Astrocyte (in vitro differentiated cells and primary cell): ENCODE results near the gene CPNE6. TPM values are rescaled to one million over a fixed set of nuclear protein-coding genes. Genes with fewer than 3 reads are reported as not detected.
A peak's percentile ranks its signal among the peaks of the same experiment; 100 is the strongest.

Source experiments
- DNase-seq: peaks from one replicate; pipeline ENCODE4 v3.0.0-alpha.2; 2010; ENCODE audit warnings: low read depth
- FAIRE-seq: peaks from 2 replicates; lab custom pipeline; 2011; peaks lifted over from hg19 to GRCh38; lab: Jason Lieb, UNC
- H2AFZ ChIP-seq: 2 replicates; pipeline ENCODE4 v1.6.0; 2012; ENCODE audit warnings: low read depth, low read length, inconsistent platforms
- H3K27ac ChIP-seq: 2 replicates; pipeline ENCODE4 v1.5.1; 2011; ENCODE audit warnings: low read depth, low read length, inconsistent platforms
- H3K27me3 ChIP-seq: 2 replicates; pipeline ENCODE4 v1.6.0; 2011; ENCODE audit warnings: low read length, inconsistent platforms; ENCODE audit not compliant: insufficient read depth
- H3K36me3 ChIP-seq: 2 replicates; pipeline ENCODE4 v1.5.1; 2011; ENCODE audit warnings: low read length, inconsistent platforms; ENCODE audit not compliant: insufficient read depth
- H3K4me1 ChIP-seq: 2 replicates; pipeline ENCODE4 v1.5.1; 2011; ENCODE audit warnings: low read length, inconsistent platforms; ENCODE audit not compliant: insufficient read depth
- H3K4me2 ChIP-seq: 2 replicates; pipeline ENCODE4 v1.6.0; 2012; ENCODE audit warnings: low read length, inconsistent platforms
- H3K4me3 ChIP-seq: 2 replicates; pipeline ENCODE4 v1.5.1; 2011; ENCODE audit warnings: low read depth, mild to moderate bottlenecking, low read length, inconsistent platforms; ENCODE audit not compliant: insufficient read depth
- H3K79me2 ChIP-seq: 2 replicates; pipeline ENCODE4 v1.6.0; 2012; ENCODE audit warnings: mild to moderate bottlenecking, low read length, inconsistent platforms; ENCODE audit not compliant: insufficient read depth
- H3K9ac ChIP-seq: 2 replicates; pipeline ENCODE4 v1.6.0; 2012; ENCODE audit warnings: mild to moderate bottlenecking, low read length, inconsistent platforms
- H3K9me3 ChIP-seq: 2 replicates; pipeline ENCODE4 v1.5.1; 2012; ENCODE audit warnings: low read depth, mild to moderate bottlenecking, low read length, inconsistent platforms; ENCODE audit not compliant: insufficient read depth
- H4K20me1 ChIP-seq: 2 replicates; pipeline ENCODE4 v1.6.0; 2012; ENCODE audit warnings: low read length, inconsistent platforms; ENCODE audit not compliant: insufficient read depth
- H3K27ac Mint-ChIP-seq: one replicate; pipeline ENCODE4 v1.8.0; 2021; ENCODE audit warnings: mild to moderate bottlenecking, mixed read lengths; ENCODE audit not compliant: unreplicated experiment
- H3K27me3 Mint-ChIP-seq: one replicate; pipeline ENCODE4 v1.8.0; 2021; ENCODE audit warnings: low read depth, mixed read lengths; ENCODE audit not compliant: unreplicated experiment
- H3K36me3 Mint-ChIP-seq: one replicate; pipeline ENCODE4 v1.8.0; 2021; ENCODE audit warnings: low read depth, mixed read lengths; ENCODE audit not compliant: unreplicated experiment
- H3K4me1 Mint-ChIP-seq: one replicate; pipeline ENCODE4 v1.8.0; 2021; ENCODE audit warnings: low read depth, mixed read lengths; ENCODE audit not compliant: unreplicated experiment
- H3K4me3 Mint-ChIP-seq: one replicate; pipeline ENCODE4 v1.8.0; 2021; ENCODE audit warnings: mild to moderate bottlenecking, moderate library complexity, mixed read lengths; ENCODE audit not compliant: unreplicated experiment
- H3K9me3 Mint-ChIP-seq: one replicate; pipeline ENCODE4 v1.8.0; 2021; ENCODE audit warnings: mild to moderate bottlenecking, mixed read lengths; ENCODE audit not compliant: unreplicated experiment
- CTCF ChIP-seq: IDR thresholded peaks from 2 replicates; pipeline ENCODE4 v1.5.1; 2011; ENCODE audit warnings: low read depth, mild to moderate bottlenecking, inconsistent platforms, low read length, moderate library complexity; ENCODE audit not compliant: insufficient read depth
- EZH2 ChIP-seq: IDR thresholded peaks from 2 replicates; pipeline ENCODE4 v1.6.1; 2012; ENCODE audit warnings: mild to moderate bottlenecking, low read length, inconsistent platforms; ENCODE audit not compliant: insufficient read depth
- total RNA-seq: library from RNA; stranded (reverse); gene quantifications from 2 replicates; pipeline ENCODE4 v1.2.1, GENCODE V29; 2021

The CPNE6 gene
- total RNA-seq, 1 donor from 2014 or later: not detected

- FAIRE-seq (no peak), DNase-seq (no peak)
- Mint-ChIP-seq H3K27ac (no peak overlapping the region), H3K4me1 (peaks cover 5% of the 10 kb centered on the region), H3K27me3 (no peaks in the 10 kb centered on the region), H3K9me3 (no peaks in the 10 kb centered on the region), H3K4me3 (no peak overlapping the region), H3K36me3 (no peaks in the 10 kb centered on the region)
- H3K79me2 ChIP-seq: no peaks in the 10 kb centered on the region
- H3K9ac ChIP-seq: no peak overlapping the region
- TF ChIP-seq CTCF (no peak), EZH2 (no peak)
- peaks cover 9% of the 10 kb centered on the region for H3K4me1 ChIP-seq
- no peaks in the 10 kb centered on the region for H3K27me3 ChIP-seq
- H3K9me3 ChIP-seq: no peaks in the 10 kb centered on the region
- H3K4me2 ChIP-seq: no peak overlapping the region
- no peaks in the 10 kb centered on the region for H3K36me3 ChIP-seq
- no peak overlapping the region for H2AFZ ChIP-seq
- no peaks in the 10 kb centered on the region for H4K20me1 ChIP-seq
- H3K4me3 ChIP-seq: no peak overlapping the region
- no peak overlapping the region for H3K27ac ChIP-seq
These were observed 39.2 kb downstream of the CPNE6 start for GRCh38 chr14:24110523-24110922.

GRCh38 chr14:24113379-24113800 lies 42.0 kb downstream of the CPNE6 start:
- Histone ChIP-seq H3K79me2 (peaks cover 7% of the 10 kb centered on the region), H3K36me3 (peaks cover 5% of the 10 kb centered on the region), H3K4me3 (peak overlapping the region; percentile 88), H2AFZ (peak overlapping the region; percentile 97), H3K4me1 (peaks cover 13% of the 10 kb centered on the region), H3K9me3 (no peaks in the 10 kb centered on the region), H3K27ac (peak overlapping the region; percentile 99), H3K27me3 (no peaks in the 10 kb centered on the region), H3K4me2 (peak overlapping the region; percentile 97), H4K20me1 (no peaks in the 10 kb centered on the region), H3K9ac (peak overlapping the region; percentile 93)
- Mint-ChIP-seq H3K36me3 (peaks cover 9% of the 10 kb centered on the region), H3K9me3 (no peaks in the 10 kb centered on the region), H3K27me3 (no peaks in the 10 kb centered on the region), H3K4me1 (peaks cover 9% of the 10 kb centered on the region), H3K4me3 (peak overlapping the region; percentile 94), H3K27ac (peak overlapping the region; percentile 98)
- FAIRE-seq (no peak), DNase-seq (no peak)
- no peak for TF ChIP-seq CTCF
- no peak for TF ChIP-seq EZH2

GRCh38 chr14:24113801-24114531 lies 42.6 kb downstream of the CPNE6 start:
- Mint-ChIP-seq H3K9me3 (no peaks in the 10 kb centered on the region), H3K4me3 (peak overlapping the region; percentile 94), H3K36me3 (peaks cover 15% of the 10 kb centered on the region), H3K27me3 (no peaks in the 10 kb centered on the region), H3K4me1 (peaks cover 9% of the 10 kb centered on the region), H3K27ac (peak overlapping the region; percentile 98)
- Histone ChIP-seq H3K79me2 (peaks cover 7% of the 10 kb centered on the region), H3K9me3 (no peaks in the 10 kb centered on the region), H3K36me3 (peaks cover 11% of the 10 kb centered on the region), H3K4me3 (peak overlapping the region; percentile 88), H2AFZ (peak overlapping the region; percentile 97), H3K4me1 (peaks cover 13% of the 10 kb centered on the region), H3K4me2 (peak overlapping the region; percentile 97), H3K27me3 (no peaks in the 10 kb centered on the region), H4K20me1 (no peaks in the 10 kb centered on the region), H3K9ac (peak overlapping the region; percentile 93), H3K27ac (peak overlapping the region; percentile 99)
- TF ChIP-seq EZH2 (no peak), CTCF (no peak)
- FAIRE-seq: no peak
- peak; percentile 88 for DNase-seq
